ENCODE measurements around the gene GPR84.

GPR84 gene

GRCh38 chr12:54341378-54342300 is 22.6 kb downstream of the GPR84 start:
- no peaks in the 10 kb centered on the region for H3K27me3 ChIP-seq (ENCODE audit: control insufficient read depth, insufficient read depth, low read length)
- H2AFZ ChIP-seq, result no peak overlapping the region
- H3K27ac ChIP-seq, result no peak overlapping the region
- TF ChIP-seq, protein P1, sequence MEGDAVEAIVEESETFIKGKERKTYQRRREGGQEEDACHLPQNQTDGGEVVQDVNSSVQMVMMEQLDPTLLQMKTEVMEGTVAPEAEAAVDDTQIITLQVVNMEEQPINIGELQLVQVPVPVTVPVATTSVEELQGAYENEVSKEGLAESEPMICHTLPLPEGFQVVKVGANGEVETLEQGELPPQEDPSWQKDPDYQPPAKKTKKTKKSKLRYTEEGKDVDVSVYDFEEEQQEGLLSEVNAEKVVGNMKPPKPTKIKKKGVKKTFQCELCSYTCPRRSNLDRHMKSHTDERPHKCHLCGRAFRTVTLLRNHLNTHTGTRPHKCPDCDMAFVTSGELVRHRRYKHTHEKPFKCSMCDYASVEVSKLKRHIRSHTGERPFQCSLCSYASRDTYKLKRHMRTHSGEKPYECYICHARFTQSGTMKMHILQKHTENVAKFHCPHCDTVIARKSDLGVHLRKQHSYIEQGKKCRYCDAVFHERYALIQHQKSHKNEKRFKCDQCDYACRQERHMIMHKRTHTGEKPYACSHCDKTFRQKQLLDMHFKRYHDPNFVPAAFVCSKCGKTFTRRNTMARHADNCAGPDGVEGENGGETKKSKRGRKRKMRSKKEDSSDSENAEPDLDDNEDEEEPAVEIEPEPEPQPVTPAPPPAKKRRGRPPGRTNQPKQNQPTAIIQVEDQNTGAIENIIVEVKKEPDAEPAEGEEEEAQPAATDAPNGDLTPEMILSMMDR (IDR thresholded peaks at IDR 0.05), result no peak
- peaks cover 5% of the 10 kb centered on the region for H3K4me1 ChIP-seq
- H3K9ac ChIP-seq, result no peak overlapping the region
- no peak overlapping the region for H3K4me3 ChIP-seq (ENCODE audit: low read depth, low read length)
- no peaks in the 10 kb centered on the region for H3K9me3 ChIP-seq (ENCODE audit: control insufficient read depth, low read length)
- H3K4me2 ChIP-seq (ENCODE audit: low read length), result no peak overlapping the region
- H3K36me3 ChIP-seq (ENCODE audit: control insufficient read depth, insufficient read depth, low read length), result no peaks in the 10 kb centered on the region
- no peaks in the 10 kb centered on the region for H3K79me2 ChIP-seq

DNA sequence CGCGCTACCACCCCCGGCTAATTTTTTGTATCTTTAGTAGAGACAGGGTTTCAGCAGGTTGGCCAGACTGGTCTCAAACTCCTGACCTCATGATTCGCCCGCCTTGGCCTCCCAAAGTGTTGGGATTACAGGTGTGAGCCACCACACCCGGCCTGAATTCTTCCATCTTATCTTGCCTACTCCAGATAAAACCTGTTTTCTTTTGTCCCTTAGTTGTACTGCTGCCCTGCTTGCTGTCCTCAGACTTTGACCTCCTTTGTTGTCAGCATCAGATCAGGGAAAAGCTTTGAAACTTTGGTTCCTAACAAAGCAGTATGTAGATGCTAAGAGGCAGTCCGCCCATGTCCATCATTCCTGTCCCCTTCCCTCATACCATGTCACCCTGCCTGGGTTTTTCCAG is 23.4 kb downstream of the GPR84 start:
- Histone ChIP-seq H3K4me3 (ENCODE audit: low read depth, low read length) (no peak overlapping the region), H3K79me2 (no peaks in the 10 kb centered on the region), H3K9me3 (ENCODE audit: control insufficient read depth, low read length) (no peaks in the 10 kb centered on the region), H2AFZ (no peak overlapping the region), H3K4me2 (ENCODE audit: low read length) (no peak overlapping the region), H3K36me3 (ENCODE audit: control insufficient read depth, insufficient read depth, low read length) (no peaks in the 10 kb centered on the region), H3K27ac (no peak overlapping the region), H3K9ac (no peak overlapping the region), H3K27me3 (ENCODE audit: control insufficient read depth, insufficient read depth, low read length) (no peaks in the 10 kb centered on the region), H3K4me1 (peaks cover 5% of the 10 kb centered on the region)
- TF ChIP-seq, protein P1 (IDR thresholded peaks at IDR 0.05), result no peak

DNA sequence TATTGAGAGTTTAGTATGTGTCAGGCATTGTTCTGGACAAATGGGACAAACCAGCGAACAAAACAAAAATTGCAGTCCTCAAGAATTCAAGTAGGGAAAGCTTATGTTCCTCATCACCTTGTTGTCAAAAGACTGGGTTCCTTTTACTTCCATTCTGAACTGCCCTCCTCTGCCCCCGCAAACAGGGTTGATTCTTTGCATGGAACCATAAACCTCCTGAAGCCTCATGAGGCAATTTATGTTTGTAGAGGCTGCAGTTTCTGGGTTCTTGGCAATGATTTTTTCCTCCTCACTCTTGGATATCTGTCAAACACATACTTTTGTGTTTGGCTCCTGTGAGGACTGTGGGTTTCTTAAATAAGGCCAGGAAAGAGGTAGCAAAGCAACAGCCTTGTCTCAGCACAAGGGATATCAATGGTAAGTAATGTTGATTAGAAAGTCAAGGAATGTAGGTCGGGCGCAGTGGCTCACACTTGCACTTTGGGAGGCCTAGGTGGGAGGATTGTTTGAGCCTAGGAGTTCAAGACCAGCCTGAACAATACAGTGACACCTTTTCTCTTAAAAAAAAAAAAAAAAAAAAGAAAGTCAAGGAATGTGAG is 25.5 kb downstream of the GPR84 start:
- Histone ChIP-seq H3K27ac (no peak overlapping the region), H3K4me1 (peaks cover 5% of the 10 kb centered on the region), H2AFZ (no peak overlapping the region), H3K79me2 (peaks cover 14% of the 10 kb centered on the region), H3K4me3 (ENCODE audit: low read depth, low read length) (no peak overlapping the region), H3K4me2 (ENCODE audit: low read length) (no peak overlapping the region), H3K36me3 (ENCODE audit: control insufficient read depth, insufficient read depth, low read length) (no peaks in the 10 kb centered on the region), H3K27me3 (ENCODE audit: control insufficient read depth, insufficient read depth, low read length) (no peaks in the 10 kb centered on the region), H3K9ac (no peak overlapping the region), H3K9me3 (ENCODE audit: control insufficient read depth, low read length) (no peaks in the 10 kb centered on the region)
- TF ChIP-seq, protein P1 (IDR thresholded peaks at IDR 0.05), result no peak

DNA sequence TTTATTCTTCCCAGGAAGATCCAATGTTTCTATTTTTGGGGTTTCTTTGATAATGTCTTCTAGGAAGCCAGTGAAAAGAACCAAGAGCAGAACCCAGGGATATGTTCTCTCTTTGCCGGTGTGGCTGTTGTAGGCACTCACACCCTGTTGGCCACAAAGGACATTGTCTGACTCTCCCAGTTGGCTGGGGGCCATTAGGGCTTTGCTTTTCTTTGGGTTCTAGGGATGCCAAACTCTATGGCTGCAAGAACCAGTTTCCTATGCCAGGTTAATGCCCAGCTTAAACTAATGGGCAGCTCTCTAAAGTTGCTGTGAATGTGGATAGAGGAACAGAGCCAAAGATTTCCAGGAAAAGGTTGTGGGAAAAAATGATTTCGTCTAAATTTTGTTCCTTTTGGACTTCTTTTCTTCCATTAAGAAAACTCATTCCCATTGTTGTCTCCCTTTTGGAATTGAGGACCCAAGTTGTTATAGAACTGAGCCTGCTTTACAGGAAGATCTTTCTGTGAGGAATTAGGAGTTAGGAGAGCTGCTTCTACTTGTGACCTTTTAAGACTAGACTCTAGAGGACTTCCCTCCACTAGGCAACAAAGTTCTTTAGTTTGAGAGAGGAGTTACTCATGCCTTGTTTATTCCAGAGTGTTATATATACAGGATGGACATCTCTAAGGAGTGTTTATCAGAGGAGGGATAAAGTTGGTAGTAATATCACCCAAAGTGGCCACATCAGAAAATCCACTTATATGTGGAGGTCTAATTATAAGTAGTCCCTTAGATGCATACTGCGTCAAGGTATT is 26.2 kb downstream of the GPR84 start:
- Histone ChIP-seq H3K4me1 (peaks cover 5% of the 10 kb centered on the region), H2AFZ (no peak overlapping the region)

More for the DNA sequence above, 26.2 kb downstream of the GPR84 start:
- TF ChIP-seq, protein P1 (IDR thresholded peaks at IDR 0.05), result no peak
- Histone ChIP-seq H3K9me3 (ENCODE audit: control insufficient read depth, low read length) (no peaks in the 10 kb centered on the region), H3K9ac (no peak overlapping the region), H3K4me3 (ENCODE audit: low read depth, low read length) (no peak overlapping the region), H3K27me3 (ENCODE audit: control insufficient read depth, insufficient read depth, low read length) (no peaks in the 10 kb centered on the region), H3K4me2 (ENCODE audit: low read length) (peak overlapping the region; percentile 1), H3K27ac (no peak overlapping the region), H3K36me3 (ENCODE audit: control insufficient read depth, insufficient read depth, low read length) (no peaks in the 10 kb centered on the region), H3K79me2 (peaks cover 20% of the 10 kb centered on the region)
